Jurkat, Clone E6-1 (cell line): ENCODE results near the gene ACTG1. TPM values are rescaled to one million over a fixed set of nuclear protein-coding genes. Genes with fewer than 3 reads are reported as not detected.

Source experiments
- DNase-seq: peaks from one replicate; pipeline ENCODE4 v3.0.0-alpha.2; 2011; ENCODE audit warnings: low read depth, low spot score
- H3K4me3 ChIP-seq: 2 replicates; pipeline ENCODE4 v1.5.1; 2011; ENCODE audit warnings: mild to moderate bottlenecking, low read length, control low read depth, moderate library complexity
- polyA plus RNA-seq: library from polyadenylated mRNA; unstranded; fragments of >200 nt; gene quantifications from one replicate; pipeline ENCODE4 v1.2.1, GENCODE V29; 2012; ENCODE audit warnings: missing spikeins; ENCODE audit not compliant: insufficient read length, insufficient read depth

ACTG1 gene
- 2,303 TPM for polyA plus RNA-seq

DNA sequence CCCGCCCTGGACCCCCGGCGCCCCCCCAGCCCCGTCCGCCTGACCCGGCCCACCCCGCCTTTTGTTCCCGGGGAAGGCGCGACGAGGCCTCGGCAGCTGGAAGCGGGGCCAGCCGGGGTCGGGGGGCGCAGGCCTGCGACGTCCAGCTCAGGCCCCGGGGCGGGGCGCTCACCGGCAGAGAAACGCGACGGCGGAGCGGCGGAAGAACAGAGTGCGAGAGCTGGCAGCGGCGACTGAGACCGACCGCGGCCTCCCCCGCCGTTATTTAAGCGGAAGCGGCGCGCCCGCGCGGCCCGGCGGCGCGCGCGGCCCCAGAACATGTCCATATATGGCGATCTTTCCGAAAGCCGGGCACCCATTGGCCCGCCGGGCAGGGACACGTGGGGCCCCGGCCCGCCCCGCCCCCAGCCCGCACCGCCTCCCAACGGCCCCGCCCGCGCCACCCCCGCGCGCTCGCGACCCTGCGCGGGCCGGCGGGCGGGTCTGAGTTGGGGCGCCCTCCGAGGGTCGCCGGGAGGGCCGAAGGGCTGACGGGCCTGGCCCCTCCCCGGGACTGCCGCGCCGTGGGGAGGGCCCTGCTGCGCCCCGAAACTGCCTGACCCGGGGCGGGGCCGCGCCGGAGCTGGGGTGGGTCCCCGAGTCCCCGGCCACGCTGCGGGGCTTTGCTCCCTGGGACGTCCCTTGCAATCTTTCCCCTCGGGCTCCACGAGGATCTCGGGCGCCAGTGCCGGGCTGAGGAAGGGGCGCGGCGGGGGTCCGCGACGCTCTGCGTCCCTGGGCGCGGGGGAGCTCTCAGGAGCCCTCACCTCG lies at the start of gene ACTG1:
Gene ACTG1 (minus strand): TSS at position 238 of the 810 bp plus-strand sequence. CDS start 445 bp downstream, outside the sequence.
- DNase-seq = peak; percentile 86
- H3K4me3 ChIP-seq = peak within 1 kb of the TSS; percentile 89

DNA sequence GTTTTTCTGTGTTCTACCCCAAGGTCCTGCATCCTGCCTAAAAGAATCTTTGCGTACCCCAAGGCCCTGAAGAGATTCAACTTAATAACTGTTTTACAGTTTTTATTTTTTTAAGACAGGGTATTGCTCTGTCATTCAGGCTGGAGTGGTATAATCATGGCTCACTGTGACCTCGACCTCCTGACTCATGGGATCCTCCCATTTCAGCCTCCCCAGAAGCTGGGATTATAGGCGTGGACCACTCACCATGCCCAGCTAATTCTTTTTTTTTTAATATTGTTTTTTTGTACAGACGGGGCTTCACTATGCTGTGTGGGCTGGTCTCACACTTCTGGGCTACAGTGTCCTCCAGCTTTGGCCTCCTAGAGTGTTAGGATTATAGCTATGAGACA lies 48.9 kb upstream of the ACTG1 start:
- DNase-seq = no peak
- H3K4me3 ChIP-seq = no peak overlapping the region

DNA sequence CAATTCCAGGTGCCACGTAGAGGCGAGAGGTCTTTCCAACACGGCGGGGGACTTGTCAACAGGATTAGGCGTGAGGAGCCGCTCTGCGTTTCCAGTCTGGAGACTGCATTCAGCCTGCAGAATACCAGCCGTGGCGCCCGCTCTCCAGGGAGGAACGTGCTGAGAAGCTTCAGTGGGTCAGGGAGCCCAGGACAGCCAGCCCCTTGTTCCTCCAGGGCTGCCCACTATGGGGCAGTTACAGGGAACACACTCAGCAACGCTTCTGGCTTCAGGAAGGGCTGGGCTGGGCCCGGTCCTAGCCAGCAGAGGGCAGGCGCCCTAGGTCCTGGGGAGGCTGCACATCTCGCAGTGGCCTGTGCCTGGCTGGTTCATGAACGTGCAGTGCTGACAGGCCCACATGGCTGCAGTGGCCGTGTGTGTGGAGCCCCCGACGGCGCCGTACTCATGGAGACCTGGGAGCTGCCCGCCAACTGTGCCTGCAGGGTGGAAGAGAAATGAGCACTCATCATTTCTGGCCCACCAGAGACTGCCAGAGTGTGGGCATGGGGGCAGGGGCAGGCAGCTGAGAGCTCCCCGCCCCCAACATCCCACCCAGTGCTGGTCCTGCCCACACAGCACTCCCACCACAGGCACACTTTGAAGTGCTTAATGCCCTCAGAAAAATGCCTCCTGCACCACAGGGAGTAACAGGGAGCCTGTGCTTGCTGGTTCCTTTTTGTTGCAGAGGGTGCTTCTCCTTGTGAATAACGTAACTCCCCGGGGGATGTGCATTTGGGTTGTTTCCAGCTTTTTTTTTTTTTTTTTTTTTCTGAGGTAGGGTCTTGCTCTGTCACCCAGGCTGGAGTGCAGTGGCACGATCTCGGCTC lies 46.6 kb upstream of the ACTG1 start:
- DNase-seq = no peak
- H3K4me3 ChIP-seq = no peak overlapping the region

DNA sequence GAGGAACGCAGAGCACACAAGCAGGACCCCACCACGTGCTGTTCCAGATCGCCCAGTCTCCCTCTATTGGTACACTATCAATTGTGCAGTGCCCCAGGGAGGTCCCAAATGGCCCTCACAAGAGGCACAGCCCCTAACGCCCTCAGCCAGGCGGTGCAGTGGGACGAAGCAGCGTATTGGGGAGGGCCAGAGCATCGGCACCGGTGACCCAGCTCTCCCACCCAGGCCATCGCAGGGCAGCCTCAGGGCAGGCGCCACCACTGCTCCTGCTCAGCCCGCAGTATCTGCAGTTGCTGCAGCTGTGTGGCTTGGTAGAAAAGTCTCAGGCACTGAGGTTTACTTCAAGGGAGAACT lies 45.5 kb upstream of the ACTG1 start:
- no peak for DNase-seq
- no peak overlapping the region for H3K4me3 ChIP-seq

DNA sequence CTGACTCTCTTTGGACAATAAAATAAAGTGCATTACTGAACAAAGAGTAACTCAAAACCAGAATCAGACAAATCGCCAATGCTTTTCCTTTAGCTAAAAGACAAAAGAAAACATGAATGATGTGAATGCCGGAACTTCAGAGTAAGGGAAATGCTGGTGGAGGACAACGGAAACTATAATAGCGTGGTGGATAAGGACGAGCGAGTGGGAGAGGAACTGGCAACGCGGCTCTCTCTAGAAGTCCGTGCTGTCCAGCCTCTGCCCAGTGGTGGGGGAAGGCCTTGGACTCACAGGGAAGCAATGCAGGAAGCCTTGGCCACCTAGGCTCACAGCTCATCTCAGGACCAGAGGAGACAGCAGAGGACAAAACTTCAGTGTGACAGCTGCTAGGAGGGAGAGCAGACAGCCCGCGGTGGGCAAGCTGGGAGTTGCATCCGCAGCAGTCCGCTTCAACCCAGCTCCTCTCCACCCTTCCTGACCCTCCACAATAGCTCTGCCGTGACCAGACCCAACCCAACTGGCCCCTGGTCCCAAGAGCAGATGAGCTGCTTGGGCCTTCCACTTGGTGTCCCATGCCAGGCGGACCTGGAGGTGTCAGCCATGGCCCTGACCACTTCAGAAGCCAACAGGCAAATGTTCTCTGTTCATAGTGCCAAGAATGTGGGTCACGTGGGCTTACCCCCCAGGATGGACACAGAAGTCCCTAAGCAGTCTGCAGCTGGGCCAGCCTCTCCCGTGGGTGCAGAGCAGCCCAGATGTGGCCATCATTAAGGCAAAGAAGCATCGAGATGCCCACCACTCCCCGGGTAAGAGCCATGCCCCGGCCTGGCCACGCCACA lies 44.9 kb upstream of the ACTG1 start:
- no peak for DNase-seq
- no peak overlapping the region for H3K4me3 ChIP-seq

DNA sequence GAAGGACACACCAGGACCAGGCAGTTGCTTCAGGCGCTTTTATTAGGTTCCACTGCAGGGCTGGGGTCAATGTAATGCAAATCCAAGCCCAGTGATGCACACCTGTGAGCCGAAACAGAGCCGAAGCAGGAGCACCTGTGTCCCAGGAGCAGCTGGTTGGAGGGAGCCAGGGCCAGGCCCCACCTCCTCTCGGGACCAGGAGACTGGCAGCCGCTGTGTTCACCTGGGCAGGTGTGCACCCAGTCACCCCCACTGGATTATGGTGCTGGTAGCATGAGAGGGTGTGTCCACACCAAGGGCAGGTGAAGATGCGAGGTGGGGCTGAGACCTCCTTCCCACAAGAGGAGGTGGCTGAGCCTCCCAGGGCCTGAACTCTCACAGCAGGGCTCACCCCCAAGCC lies 44.3 kb upstream of the ACTG1 start:
- no peak overlapping the region for H3K4me3 ChIP-seq
- no peak for DNase-seq

DNA sequence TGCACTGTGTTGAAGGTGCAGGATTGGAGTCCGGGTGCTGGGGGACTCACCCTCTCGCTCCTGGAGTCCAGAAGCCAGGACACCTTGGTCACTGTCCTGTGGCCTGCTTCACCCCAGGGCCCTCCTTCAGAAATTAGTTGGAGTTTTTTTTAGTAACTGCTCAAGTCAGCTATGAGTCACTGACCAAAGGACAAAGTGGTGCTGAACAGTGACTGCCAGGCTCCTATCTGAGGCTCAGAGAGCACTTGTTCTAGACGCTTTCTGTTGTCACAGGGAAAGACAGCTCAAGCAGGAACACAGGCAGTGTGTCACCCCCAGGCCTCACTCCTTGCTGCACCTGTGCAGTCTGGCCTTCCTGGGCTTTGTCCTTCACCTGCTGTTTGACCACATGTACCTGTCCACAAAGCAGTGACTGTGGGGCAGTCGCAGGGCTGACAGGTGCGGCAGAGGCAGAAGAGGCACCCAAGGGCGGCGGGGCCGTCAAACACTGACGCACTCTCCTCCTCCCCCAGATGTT lies 43.6 kb upstream of the ACTG1 start:
- DNase-seq = no peak
- H3K4me3 ChIP-seq = no peak overlapping the region

DNA sequence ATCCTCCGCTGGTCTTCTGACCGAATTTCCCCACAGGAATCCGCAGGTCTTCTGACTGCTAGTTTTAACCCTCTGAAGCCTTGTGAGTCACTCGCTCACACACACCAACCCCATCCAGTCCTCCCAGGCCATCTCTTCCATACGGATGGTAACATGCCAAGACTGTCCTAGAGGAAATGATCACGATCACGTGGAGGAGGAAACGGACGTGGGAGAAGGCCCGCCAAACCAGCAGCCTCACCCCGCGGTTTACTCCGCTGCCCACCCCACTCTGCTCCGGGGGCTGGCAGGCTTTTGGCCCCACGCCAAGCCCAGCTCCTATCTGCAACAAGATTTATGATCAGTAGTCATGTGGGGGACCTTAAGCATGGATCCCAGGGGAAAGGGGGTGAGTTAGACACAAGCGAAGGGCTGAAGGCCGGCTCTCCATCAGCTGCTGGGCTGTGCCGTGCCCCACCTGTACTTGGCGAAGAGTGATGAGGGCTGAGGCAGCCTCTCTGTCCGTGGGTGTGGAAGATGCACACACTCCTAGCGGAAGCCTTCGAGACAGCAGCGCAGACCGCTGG lies 41.1 kb upstream of the ACTG1 start:
- peak overlapping the region; percentile 82 for H3K4me3 ChIP-seq
- peak; percentile 17 for DNase-seq

DNA sequence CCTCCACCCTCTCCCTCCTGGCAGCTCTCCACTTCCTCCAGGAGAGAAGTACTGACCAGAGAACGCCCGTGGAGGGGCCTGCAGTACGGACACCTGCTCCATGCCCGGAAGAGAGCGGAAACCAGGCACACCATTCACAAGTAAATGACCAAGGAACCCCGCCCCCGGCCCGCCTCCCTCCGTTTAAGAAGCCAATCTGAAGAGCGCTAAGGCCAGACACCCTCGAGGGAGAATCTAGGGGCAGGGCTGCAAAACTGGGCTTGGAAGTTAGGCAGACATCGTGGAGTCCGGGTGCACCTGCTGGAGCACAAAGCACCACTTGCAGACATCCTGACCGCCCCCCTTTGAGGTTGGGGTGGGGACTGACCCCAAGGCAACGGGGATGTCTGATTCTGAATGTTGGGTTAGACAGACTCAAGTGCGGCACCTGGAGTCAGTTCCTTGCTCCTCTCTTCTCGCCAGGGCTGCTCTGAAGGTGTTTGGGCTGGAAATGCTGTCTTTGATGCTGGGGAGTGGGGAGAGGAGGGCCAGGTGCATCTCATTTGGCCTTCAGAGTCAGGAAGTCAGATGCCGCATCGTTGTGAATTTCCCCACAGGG lies 40.5 kb upstream of the ACTG1 start:
- DNase-seq = peak; percentile 86
- H3K4me3 ChIP-seq = peak overlapping the region; percentile 82

DNA sequence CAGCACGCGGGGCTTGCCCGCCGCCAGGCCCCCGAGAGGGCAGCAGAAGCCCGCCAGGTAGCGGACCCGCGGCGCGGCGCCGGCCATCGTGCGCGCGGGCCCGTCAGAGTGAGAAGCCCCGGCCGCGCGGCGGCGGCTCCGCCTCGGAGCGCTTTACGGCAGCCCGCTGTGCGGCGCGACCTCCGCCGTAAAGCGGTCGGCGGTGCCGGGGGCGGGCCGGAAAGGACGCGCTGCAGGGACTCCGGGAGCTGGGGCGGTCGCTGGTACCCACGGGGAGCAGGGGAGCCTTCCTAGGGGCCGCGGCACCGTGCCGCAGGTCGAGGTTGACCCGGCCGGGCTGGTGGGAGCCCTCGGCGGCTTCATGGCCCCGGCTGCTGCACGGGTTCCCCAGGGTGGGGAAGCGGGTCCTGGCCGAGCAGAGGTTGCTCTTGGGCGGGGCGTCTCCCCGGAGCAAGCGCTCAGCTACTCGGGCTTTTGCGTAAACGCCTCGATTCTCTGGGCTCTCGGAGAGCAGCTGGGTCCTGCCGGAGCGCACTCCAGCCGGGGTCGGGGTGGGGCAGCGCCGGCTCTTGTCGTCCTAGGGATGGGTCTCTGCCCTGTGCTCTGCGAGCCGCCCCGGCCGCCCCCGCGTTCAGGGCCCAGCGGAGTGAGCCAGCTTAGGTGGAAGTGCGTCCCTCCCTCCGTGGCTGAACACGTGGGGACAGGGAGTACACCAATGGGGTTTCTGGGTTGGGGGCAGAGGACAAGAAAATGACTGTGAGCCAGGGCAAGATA lies 39.8 kb upstream of the ACTG1 start, which contains the start of gene FAAP100:
Gene FAAP100 (minus strand): TSS at position 110 of the 774 bp plus-strand sequence. CDS start 23 bp downstream, at position 87.
- peak within 1 kb of the TSS; percentile 82 for H3K4me3 ChIP-seq
- DNase-seq = peak; percentile 58

DNA sequence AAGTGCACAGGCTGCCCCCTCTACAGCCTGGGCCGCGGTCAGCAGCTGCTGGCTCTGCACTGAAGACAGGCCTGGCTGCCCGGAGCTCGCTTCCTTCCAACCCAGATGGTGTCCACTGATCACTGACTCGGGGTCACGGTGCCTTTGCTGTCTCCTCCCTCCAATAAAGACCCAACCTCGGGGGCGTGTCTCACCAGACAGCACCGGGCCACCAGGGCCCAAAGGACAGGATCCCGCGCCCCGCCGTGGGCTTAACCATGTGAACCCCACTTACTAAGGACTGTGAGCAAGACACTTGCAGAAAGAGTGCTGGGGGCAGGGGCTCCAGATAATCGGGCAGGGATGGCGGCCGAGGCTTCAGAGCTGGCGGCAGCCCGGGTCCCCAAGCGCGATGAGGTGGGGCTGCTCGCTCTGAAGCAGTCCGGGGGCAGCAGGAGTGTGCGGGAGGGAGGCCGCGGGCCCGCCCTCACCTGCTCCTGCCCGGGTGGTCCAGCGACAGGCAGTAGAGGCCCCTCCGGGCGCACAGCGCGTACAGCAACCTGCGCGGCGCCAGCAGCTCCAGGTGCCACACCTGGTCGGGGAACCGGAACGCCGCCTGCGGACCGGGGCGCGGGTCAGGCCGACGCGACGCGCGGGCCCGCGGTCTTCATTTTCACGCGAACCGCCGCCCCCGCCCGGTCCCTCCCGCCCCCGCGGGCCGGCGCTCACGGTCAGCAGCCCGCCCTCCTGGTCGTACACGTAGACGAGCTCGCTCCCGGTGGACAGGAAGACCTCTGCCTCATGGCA lies 39.1 kb upstream of the ACTG1 start:
- no peak for DNase-seq
- peak overlapping the region; percentile 82 for H3K4me3 ChIP-seq

DNA sequence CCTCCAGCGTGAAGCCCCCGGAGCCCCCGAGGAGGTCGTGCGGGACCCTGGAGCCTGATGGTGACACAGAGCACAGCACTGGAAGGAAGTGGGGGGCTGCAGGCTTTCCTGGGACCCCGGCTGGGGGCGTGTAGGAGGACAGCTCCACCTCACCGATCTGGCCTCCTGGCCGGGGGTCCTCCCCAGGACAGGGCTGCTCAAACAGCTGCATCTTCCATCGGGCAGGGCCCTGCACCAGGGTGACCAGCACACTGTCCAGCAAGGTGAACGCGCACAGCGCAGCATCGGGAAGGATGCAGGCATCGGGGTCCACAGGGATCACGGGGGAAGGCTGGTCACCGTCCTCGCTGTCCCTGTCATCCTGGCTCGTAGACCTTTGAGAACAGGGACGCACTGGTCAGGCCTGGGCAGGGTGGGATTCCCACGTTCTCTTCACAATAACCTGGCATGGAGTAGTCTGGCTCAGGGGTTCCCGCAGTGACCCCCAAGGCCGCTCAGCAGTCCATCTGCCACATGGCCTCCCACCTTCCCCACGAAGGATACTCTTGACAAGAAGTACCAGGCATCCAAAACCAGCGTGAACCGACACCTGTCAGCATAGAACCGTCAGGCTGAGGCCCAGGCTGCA lies 38.3 kb upstream of the ACTG1 start:
- no peak for DNase-seq

DNA sequence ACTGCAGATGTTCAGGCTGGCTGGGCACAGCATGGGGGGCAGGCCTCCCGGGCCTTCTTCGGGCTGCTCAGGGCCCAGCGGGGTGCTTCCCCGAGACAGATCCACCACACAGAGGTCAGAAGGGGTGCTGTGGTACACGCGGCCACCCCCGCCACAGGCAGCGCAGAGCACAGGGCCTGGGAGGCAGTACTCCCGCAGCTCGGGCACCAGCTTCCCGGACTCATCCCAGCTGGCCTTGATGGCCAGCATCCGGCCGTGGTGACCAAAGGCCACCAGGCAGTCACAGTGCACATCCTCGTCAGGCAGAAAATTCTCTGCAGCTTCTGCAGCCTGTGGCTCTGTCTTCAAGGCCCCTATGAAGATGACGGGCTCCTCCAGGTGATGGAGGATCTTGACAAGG lies 37.7 kb upstream of the ACTG1 start:
- no peak for DNase-seq
- no peak overlapping the region for H3K4me3 ChIP-seq

More for the DNA sequence above, 38.3 kb upstream of the ACTG1 start:
- peak overlapping the region; percentile 82 for H3K4me3 ChIP-seq

DNA sequence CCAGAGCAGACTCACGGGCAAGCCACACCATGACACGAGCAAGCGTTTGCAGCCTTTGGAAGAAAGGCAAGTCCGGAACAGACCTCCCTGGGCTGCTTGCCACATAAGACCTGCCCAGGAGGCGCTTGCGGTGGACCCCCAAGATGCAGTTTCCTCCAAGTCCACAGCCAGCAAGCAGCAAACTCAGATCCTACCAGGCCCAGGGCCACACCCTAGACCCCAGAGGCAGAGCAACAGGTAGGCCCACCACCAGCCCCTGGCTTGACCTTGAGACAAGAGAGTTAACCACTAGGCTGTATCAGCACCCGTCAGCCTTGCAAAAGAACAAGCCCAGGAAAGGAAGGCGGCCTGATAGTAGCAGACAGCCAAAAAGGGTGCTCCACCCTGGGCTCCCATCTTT lies 37.2 kb upstream of the ACTG1 start:
- H3K4me3 ChIP-seq = no peak overlapping the region
- DNase-seq = no peak

DNA sequence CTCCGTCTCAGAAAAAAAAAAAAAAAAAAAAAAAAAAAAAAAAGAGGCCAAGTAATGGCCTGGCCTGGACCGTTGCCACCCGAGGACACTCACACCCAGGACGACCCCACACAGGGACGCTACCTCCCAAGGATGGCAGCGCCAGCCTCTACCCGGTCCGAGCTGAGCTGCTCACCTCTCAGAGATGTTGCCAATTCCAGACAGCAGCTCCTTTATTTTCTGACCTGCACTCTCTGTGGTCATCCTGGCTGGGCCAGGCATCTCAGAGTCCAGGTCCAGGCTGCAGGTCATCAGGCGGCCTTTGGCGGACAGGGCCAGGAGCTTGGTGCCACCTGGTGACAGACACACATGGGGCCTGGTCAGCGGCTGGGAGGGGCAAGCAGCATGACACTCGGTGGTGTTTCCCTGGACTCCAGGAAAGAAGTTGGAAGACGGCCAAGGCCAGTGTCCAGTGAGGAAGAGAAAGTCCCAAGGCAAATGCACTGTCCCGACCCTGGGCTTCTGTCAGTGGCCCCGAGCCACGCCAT lies 36.5 kb upstream of the ACTG1 start:
- DNase-seq = no peak
- no peak overlapping the region for H3K4me3 ChIP-seq

DNA sequence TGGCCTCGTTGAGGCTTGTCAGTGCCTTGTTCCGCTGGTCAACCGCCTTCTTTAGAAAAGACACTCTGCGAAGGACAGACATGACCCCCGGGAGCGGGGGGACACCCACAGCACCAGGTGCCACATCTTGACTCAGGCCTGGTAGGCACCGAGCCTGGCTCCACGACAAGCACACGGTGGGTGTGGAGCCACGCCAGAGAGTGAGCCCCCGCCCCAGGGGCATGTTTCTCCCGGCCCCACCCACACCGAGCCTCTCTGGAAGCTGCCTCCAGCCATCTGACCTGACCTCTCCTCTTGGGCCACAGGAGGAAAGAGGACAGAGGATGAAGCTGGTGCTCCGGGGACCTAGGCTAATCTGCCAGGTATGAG lies 35.0 kb upstream of the ACTG1 start:
- DNase-seq = no peak
- H3K4me3 ChIP-seq = no peak overlapping the region
